Activated B cell treated with CpG ODN at 0.5 μM for 24 hours (primary cell): ENCODE results near the gene RFPL2. TPM values are rescaled to one million over a fixed set of nuclear protein-coding genes. Genes with fewer than 3 reads are reported as not detected.
"Not testable (repeated sequence)": the region's sequence is repeated elsewhere in the genome, so short reads cannot be mapped to it uniquely, and the experiment has no call there.

ENCODE experiments used
- ATAC-seq: fragments of 200-7000 bp; cut with Tn5 transposase; one replicate; pipeline ENCODE4 v1.10.0; 2021; ENCODE audit warnings: low read depth, mild to moderate bottlenecking, moderate library complexity
- CTCF ChIA-PET: fragments of 350-600 bp; sonication (Branson Sonifier 250); formaldehyde crosslinking; loops from one replicate; lab custom pipeline; 2021; ENCODE audit warnings: antibody characterized with exemption; lab: Charles Lee
- POLR2A ChIA-PET: fragments of 350-600 bp; sonication (Branson Sonifier 250); formaldehyde crosslinking; loops from one replicate; lab custom pipeline; 2021; ENCODE audit warnings: antibody characterized with exemption; lab: Charles Lee
- DNase-seq: peaks from one replicate; pipeline ENCODE4 v3.0.0; 2022
- H3K27ac Mint-ChIP-seq: one replicate; pipeline ENCODE4 v1.8.0; 2020; ENCODE audit warnings: mixed read lengths
- H3K27me3 Mint-ChIP-seq: one replicate; pipeline ENCODE4 v1.8.0; 2021; ENCODE audit warnings: mixed read lengths
- H3K36me3 Mint-ChIP-seq: one replicate; pipeline ENCODE4 v1.8.0; 2021; ENCODE audit warnings: low read depth, mixed read lengths
- H3K4me1 Mint-ChIP-seq: one replicate; pipeline ENCODE4 v1.8.0; 2021; ENCODE audit warnings: mixed read lengths
- H3K4me3 Mint-ChIP-seq: one replicate; pipeline ENCODE4 v1.8.0; 2020; ENCODE audit warnings: mild to moderate bottlenecking, mixed read lengths
- H3K9me3 Mint-ChIP-seq: one replicate; pipeline ENCODE4 v1.8.0; 2020; ENCODE audit warnings: mixed read lengths
- intact Hi-C: fragments of 100-400 bp; cut with micrococcal nuclease; formaldehyde crosslinking; loops from one replicate; pipeline ENCODE4 v1.15.1; 2024
- total RNA-seq: library from RNA; stranded (reverse); gene quantifications from 2 replicates; pipeline ENCODE4 v1.2.3, GENCODE V29; 2022
- TF ChIP-seq, protein P1 (sequence below): fragments of 200-600 bp; IDR thresholded peaks from one replicate; pipeline ENCODE4 v1.8.0; 2022; ENCODE audit warnings: antibody characterized with exemption, mild to moderate bottlenecking

The RFPL2 gene
- total RNA-seq, 1 donor from 2014 or later: not detected

- no peak for DNase-seq
- ChIA-PET CTCF (no interaction called here), POLR2A (no interaction called here)
- no peaks in the 10 kb centered on the region for H3K4me1 Mint-ChIP-seq
- no peak overlapping the region for H3K27ac Mint-ChIP-seq
- no peaks in the 10 kb centered on the region for H3K9me3 Mint-ChIP-seq
- ATAC-seq: no peak
- no peak overlapping the region for H3K4me3 Mint-ChIP-seq
- intact Hi-C loops: no loop called here
- H3K27me3 Mint-ChIP-seq: peaks cover 40% of the 10 kb centered on the region
- TF ChIP-seq, protein P1, sequence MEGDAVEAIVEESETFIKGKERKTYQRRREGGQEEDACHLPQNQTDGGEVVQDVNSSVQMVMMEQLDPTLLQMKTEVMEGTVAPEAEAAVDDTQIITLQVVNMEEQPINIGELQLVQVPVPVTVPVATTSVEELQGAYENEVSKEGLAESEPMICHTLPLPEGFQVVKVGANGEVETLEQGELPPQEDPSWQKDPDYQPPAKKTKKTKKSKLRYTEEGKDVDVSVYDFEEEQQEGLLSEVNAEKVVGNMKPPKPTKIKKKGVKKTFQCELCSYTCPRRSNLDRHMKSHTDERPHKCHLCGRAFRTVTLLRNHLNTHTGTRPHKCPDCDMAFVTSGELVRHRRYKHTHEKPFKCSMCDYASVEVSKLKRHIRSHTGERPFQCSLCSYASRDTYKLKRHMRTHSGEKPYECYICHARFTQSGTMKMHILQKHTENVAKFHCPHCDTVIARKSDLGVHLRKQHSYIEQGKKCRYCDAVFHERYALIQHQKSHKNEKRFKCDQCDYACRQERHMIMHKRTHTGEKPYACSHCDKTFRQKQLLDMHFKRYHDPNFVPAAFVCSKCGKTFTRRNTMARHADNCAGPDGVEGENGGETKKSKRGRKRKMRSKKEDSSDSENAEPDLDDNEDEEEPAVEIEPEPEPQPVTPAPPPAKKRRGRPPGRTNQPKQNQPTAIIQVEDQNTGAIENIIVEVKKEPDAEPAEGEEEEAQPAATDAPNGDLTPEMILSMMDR: no peak
- no peaks in the 10 kb centered on the region for H3K36me3 Mint-ChIP-seq
Measured at GRCh38 chr22:32175683-32176644, 28.9 kb downstream of the RFPL2 start.

GRCh38 chr22:32175115-32175514 is 29.8 kb downstream of the RFPL2 start:
- no peaks in the 10 kb centered on the region for H3K9me3 Mint-ChIP-seq
- H3K4me3 Mint-ChIP-seq: no peak overlapping the region
- no peak overlapping the region for H3K27ac Mint-ChIP-seq
- POLR2A ChIA-PET: no interaction called here
- peaks cover 42% of the 10 kb centered on the region for H3K27me3 Mint-ChIP-seq
- intact Hi-C loops: no loop called here
- H3K4me1 Mint-ChIP-seq: no peaks in the 10 kb centered on the region
- TF ChIP-seq, protein P1: no peak
- H3K36me3 Mint-ChIP-seq: no peaks in the 10 kb centered on the region
- DNase-seq (no peak), ATAC-seq (no peak)
- CTCF ChIA-PET: no interaction called here

DNA sequence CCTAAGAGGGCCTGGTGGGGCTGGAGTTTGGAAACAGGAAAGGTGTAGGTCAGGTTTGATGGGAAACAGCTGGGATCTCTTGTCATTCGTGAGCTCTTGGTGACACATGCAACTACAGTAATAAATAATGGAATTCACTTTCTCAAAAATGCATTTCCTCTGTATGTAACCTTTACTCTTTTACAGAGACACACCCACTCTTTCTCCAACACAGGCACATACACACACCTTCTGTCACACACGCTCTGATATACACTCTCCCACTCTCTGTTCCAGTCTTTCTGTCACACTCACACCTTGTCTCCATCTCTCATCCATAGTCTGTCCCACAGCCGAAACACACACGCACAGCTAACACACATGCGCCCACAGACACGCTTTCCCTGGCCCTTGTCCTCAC is 39.2 kb downstream of the RFPL2 start:
- Mint-ChIP-seq H3K36me3 (no peaks in the 10 kb centered on the region), H3K9me3 (no peaks in the 10 kb centered on the region), H3K4me1 (no peaks in the 10 kb centered on the region), H3K27me3 (peaks cover 19% of the 10 kb centered on the region), H3K27ac (no peak overlapping the region), H3K4me3 (no peak overlapping the region)
- intact Hi-C loops: no loop called here
- no peak for DNase-seq
- TF ChIP-seq, protein P1: no peak
- ChIA-PET CTCF (interaction anchor here (1.1 kb wide), 1 partner anchor 100 kb away, joined by 3 read pairs; no protein-coding TSS in a partner anchor), POLR2A (no interaction called here)
- ATAC-seq: no peak

- Mint-ChIP-seq H3K4me1 (no peaks in the 10 kb centered on the region), H3K27me3 (peaks cover 19% of the 10 kb centered on the region), H3K9me3 (no peaks in the 10 kb centered on the region), H3K27ac (no peak overlapping the region), H3K36me3 (no peaks in the 10 kb centered on the region), H3K4me3 (no peak overlapping the region)
- intact Hi-C loops: no loop called here
- POLR2A ChIA-PET: no interaction called here
- CTCF ChIA-PET: no interaction called here
- TF ChIP-seq, protein P1: no peak
- ATAC-seq (no peak), DNase-seq (no peak)
Measured at GRCh38 chr22:32164075-32164860, 40.6 kb downstream of the RFPL2 start.

DNA sequence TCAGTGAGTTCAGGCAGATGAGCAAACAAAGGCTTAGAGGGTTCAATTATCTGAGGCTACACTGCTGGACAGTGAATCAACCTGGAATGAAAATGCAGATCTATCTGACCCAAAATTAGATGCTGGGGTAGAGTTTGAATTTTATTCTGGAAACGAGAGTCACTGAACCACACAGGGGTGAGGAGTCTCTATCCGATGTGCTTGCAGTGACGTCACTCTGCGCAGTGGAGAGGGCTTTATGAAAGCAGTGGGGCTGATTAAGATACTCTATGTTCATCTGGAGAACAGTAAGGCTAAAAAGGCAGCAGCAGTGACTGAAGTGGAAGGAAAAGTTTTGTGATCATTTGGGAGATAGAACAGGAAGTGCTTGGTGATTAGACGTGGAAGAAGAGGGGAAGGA is 44.5 kb downstream of the RFPL2 start:
- ATAC-seq, H3K4me1 Mint-ChIP-seq, H3K36me3 Mint-ChIP-seq, DNase-seq, H3K27ac Mint-ChIP-seq, H3K4me3 Mint-ChIP-seq, H3K9me3 Mint-ChIP-seq, CTCF ChIA-PET, intact Hi-C loops, POLR2A ChIA-PET: not testable (repeated sequence)
- peaks cover 21% of the 10 kb centered on the region for H3K27me3 Mint-ChIP-seq
